ENCODE results near the gene LMF1.

DNA sequence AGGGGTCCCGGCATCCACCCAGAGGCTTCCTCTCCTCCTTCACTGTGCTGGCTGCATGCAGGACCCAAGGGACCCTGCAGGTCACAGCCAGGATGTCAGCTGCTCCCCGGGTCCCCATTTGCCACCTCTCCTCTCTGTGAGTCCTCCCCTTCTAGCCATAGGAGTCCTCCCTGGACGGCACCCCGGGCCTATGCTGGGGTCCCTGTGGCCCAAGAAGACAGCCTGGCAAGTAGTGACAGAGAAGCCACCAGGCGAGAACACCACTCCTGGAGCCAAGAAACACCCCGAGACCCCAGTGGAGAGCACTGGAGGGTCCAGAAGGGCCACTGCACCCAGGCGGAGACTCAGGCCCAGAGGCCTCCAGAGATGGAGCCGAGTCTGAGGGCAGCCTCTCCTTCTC, 44.1 kb downstream of the LMF1 start:
- TF ChIP-seq, protein P1, sequence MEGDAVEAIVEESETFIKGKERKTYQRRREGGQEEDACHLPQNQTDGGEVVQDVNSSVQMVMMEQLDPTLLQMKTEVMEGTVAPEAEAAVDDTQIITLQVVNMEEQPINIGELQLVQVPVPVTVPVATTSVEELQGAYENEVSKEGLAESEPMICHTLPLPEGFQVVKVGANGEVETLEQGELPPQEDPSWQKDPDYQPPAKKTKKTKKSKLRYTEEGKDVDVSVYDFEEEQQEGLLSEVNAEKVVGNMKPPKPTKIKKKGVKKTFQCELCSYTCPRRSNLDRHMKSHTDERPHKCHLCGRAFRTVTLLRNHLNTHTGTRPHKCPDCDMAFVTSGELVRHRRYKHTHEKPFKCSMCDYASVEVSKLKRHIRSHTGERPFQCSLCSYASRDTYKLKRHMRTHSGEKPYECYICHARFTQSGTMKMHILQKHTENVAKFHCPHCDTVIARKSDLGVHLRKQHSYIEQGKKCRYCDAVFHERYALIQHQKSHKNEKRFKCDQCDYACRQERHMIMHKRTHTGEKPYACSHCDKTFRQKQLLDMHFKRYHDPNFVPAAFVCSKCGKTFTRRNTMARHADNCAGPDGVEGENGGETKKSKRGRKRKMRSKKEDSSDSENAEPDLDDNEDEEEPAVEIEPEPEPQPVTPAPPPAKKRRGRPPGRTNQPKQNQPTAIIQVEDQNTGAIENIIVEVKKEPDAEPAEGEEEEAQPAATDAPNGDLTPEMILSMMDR (IDR thresholded peaks at IDR 0.05) = no peak
- TF ChIP-seq POLR2A (IDR thresholded peaks at IDR 0.05) = no peak
